Tibial nerve (tissue), 3 donors: ENCODE results near the gene SLIT3.

Experiments used
- POLR2A ChIP-seq, 2 donors: fragments of 450-650 bp; IDR thresholded peaks; one replicate each; pipeline ENCODE4 v1.6.1; 2017; ENCODE audit warnings: antibody characterized with exemption in 2 of 2, mild to moderate bottlenecking in 2 of 2, moderate library complexity in 2 of 2
- TF ChIP-seq, protein P1 (sequence below), 5 experiments: fragments of 200-600 bp in 3 of 5; fragments of 450-650 bp in 2 of 5; sonication (generic) in 3 of 5; IDR thresholded peaks; one replicate each; pipeline ENCODE4 v1.5.1; 2016 to 2019; ENCODE audit warnings: antibody characterized with exemption in 5 of 5, mild to moderate bottlenecking in 3 of 5, moderate library complexity in 2 of 5

DNA sequence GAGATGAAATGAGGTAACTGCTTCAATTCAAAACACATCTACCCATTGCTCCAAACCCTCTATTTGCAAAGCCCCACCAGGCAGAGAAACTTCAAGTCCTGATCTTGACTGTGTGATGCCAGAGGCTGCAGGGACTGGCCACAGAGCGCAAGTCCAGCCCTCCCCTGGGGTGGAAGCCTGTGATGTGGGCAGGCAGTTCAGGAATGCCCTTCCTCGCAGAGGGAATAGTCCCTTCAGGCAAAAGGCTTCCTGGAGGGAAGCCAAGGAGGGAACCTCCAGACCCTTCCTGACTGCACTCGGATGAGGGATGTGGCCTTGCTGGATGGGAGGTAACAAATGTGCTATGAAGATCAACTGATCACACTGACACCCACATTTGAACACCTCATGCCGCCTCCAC, 131.2 kb downstream of the SLIT3 start:
- TF ChIP-seq, protein P1, sequence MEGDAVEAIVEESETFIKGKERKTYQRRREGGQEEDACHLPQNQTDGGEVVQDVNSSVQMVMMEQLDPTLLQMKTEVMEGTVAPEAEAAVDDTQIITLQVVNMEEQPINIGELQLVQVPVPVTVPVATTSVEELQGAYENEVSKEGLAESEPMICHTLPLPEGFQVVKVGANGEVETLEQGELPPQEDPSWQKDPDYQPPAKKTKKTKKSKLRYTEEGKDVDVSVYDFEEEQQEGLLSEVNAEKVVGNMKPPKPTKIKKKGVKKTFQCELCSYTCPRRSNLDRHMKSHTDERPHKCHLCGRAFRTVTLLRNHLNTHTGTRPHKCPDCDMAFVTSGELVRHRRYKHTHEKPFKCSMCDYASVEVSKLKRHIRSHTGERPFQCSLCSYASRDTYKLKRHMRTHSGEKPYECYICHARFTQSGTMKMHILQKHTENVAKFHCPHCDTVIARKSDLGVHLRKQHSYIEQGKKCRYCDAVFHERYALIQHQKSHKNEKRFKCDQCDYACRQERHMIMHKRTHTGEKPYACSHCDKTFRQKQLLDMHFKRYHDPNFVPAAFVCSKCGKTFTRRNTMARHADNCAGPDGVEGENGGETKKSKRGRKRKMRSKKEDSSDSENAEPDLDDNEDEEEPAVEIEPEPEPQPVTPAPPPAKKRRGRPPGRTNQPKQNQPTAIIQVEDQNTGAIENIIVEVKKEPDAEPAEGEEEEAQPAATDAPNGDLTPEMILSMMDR (IDR thresholded peaks at IDR 0.05), result no peak
- TF ChIP-seq POLR2A (IDR thresholded peaks at IDR 0.05), result no peak
